Naive thymus-derived CD4-positive, alpha-beta T cell (primary cell): ENCODE measurements around the gene ESPN. TPM values are rescaled to one million over a fixed set of nuclear protein-coding genes. Genes with fewer than 3 reads are reported as not detected.

ENCODE experiments used
- ATAC-seq: fragments of 150-1000 bp; cut with Tn5 transposase; 2 replicates; pipeline ENCODE4 v1.10.0; 2021; ENCODE audit warnings: mild to moderate bottlenecking, moderate library complexity
- CTCF ChIA-PET: fragments of 350-600 bp; sonication (Branson Sonifier 250); formaldehyde crosslinking; loops from one replicate; lab custom pipeline; 2021; ENCODE audit warnings: antibody characterized with exemption; lab: Charles Lee
- POLR2A ChIA-PET: fragments of 350-600 bp; sonication (Branson Sonifier 250); formaldehyde crosslinking; loops from one replicate; lab custom pipeline; 2021; ENCODE audit warnings: antibody characterized with exemption, inconsistent platforms; lab: Charles Lee
- DNase-seq, 9 donors: peaks; one replicate each; pipeline versions ENCODE4 v3.0.0 to v3.0.0-alpha.2; 2020 to 2022; ENCODE audit warnings: mixed read lengths in 1 of 9
- H3K27ac ChIP-seq: one replicate; pipeline ENCODE4 v1.7.0; 2013; ENCODE audit warnings: mild to moderate bottlenecking, low read depth, low read length, moderate library complexity
- H3K27me3 ChIP-seq, 2 donors: one replicate each; pipeline ENCODE4 v1.7.0; 2013; ENCODE audit warnings: low read length in 2 of 2, mild to moderate bottlenecking in 2 of 2, moderate library complexity in 2 of 2; ENCODE audit not compliant: control insufficient read depth in 2 of 2, insufficient read depth in 2 of 2
- H3K36me3 ChIP-seq, 3 experiments: 1 replicate in 2 of 3; 2 replicates in 1 of 3; pipeline ENCODE4 v1.7.0; 2013; ENCODE audit warnings: low read length in 3 of 3, mild to moderate bottlenecking in 3 of 3, moderate library complexity in 1 of 3; ENCODE audit not compliant: insufficient read depth in 3 of 3, control insufficient read depth in 2 of 3
- H3K4me1 ChIP-seq, 2 donors: one replicate each; pipeline ENCODE4 v1.7.0; 2013; ENCODE audit warnings: low read length in 2 of 2, mild to moderate bottlenecking in 2 of 2, moderate library complexity in 1 of 2; ENCODE audit not compliant: control insufficient read depth in 2 of 2, insufficient read depth in 2 of 2
- H3K4me3 ChIP-seq: 2 replicates; pipeline ENCODE4 v1.7.0; 2013; ENCODE audit warnings: mild to moderate bottlenecking, low read length
- H3K9me3 ChIP-seq, 3 experiments: 1 replicate in 2 of 3; 2 replicates in 1 of 3; pipeline ENCODE4 v1.7.0; 2013; ENCODE audit warnings: low read length in 3 of 3; ENCODE audit not compliant: control insufficient read depth in 2 of 3
- H3K27ac Mint-ChIP-seq, 9 donors: one replicate each; pipeline ENCODE4 v1.8.0; 2020 to 2022; ENCODE audit warnings: mixed read lengths in 9 of 9, mild to moderate bottlenecking in 8 of 9, moderate library complexity in 5 of 9, inconsistent platforms in 2 of 9
- H3K27me3 Mint-ChIP-seq, 5 donors: one replicate each; pipeline ENCODE4 v1.8.0; 2021 to 2022; ENCODE audit warnings: mixed read lengths in 5 of 5, mild to moderate bottlenecking in 1 of 5
- H3K36me3 Mint-ChIP-seq, 5 donors: one replicate each; pipeline ENCODE4 v1.8.0; 2020 to 2022; ENCODE audit warnings: mixed read lengths in 5 of 5, mild to moderate bottlenecking in 3 of 5, inconsistent platforms in 1 of 5
- H3K4me1 Mint-ChIP-seq, 7 donors: one replicate each; pipeline ENCODE4 v1.8.0; 2020 to 2022; ENCODE audit warnings: mixed read lengths in 7 of 7, mild to moderate bottlenecking in 3 of 7, inconsistent platforms in 1 of 7
- H3K4me3 Mint-ChIP-seq, 10 donors: one replicate each; pipeline ENCODE4 v1.8.0; 2020 to 2022; ENCODE audit warnings: mild to moderate bottlenecking in 10 of 10, mixed read lengths in 10 of 10, moderate library complexity in 6 of 10, inconsistent platforms in 2 of 10
- H3K9me3 Mint-ChIP-seq, 11 donors: one replicate each; pipeline ENCODE4 v1.8.0; 2020 to 2022; ENCODE audit warnings: mixed read lengths in 11 of 11, mild to moderate bottlenecking in 4 of 11, inconsistent platforms in 1 of 11, moderate library complexity in 1 of 11
- intact Hi-C, 2 donors: fragments of 100-400 bp; cut with micrococcal nuclease; formaldehyde crosslinking; loops; one replicate each; pipeline ENCODE4 v1.15.1; 2023
- polyA plus RNA-seq, 2 donors: library from polyadenylated mRNA; unstranded; fragments of 300-500 nt; fragmentation: Illumina TruSeq; gene quantifications; one replicate each; pipeline ENCODE4 v1.2.3, GENCODE V29; 2021
- total RNA-seq, 6 experiments: library from RNA in 5 of 6; stranded (reverse) in 5 of 6; gene quantifications; 1 replicate in 5 of 6; 2 replicates in 1 of 6; pipeline ENCODE4 v1.2.3 and lab custom pipeline; 2021 to 2026

Gene ESPN
- total and polyA plus RNA-seq, 7 experiments from 2014 or later, result 0.40 to 2.9 (median 2.1) TPM

- Histone ChIP-seq H3K36me3 (peaks cover 0 to 4% (median 0%) of the 10 kb centered on the region in 3 experiments), H3K4me1 (peaks cover 8 to 12% of the 10 kb centered on the region in 2 donors), H3K27me3 (peaks cover 0 to 6% of the 10 kb centered on the region in 2 donors), H3K27ac (no peak overlapping the region), H3K9me3 (no peaks in the 10 kb centered on the region), H3K4me3 (no peak overlapping the region)
- H3K36me3 Mint-ChIP-seq, result no peaks in the 10 kb centered on the region
- peaks cover 6 to 15% (median 11%) of the 10 kb centered on the region in 7 donors for H3K4me1 Mint-ChIP-seq
- intact Hi-C loops, result loop anchor here (1.0 to 5.0 kb wide), 9 partner anchors 38 to 732 kb away; partner anchors contain the start of genes NOL9 (in 2 of the 2) and DNAJC11 (in 1 of the 2)
- H3K27ac Mint-ChIP-seq, result no peak overlapping the region
- no peak for DNase-seq
- H3K27me3 Mint-ChIP-seq, result peaks cover 6 to 51% (median 9%) of the 10 kb centered on the region in 5 donors
- ATAC-seq, result no peak
- no peaks in the 10 kb centered on the region for H3K9me3 Mint-ChIP-seq
- H3K4me3 Mint-ChIP-seq, result peak overlapping the region in 2 of 10 donors; percentile 59 to 73
- POLR2A ChIA-PET, result interaction anchor here (0.6 to 1.2 kb wide), 7 partner anchors 22 to 95 kb away, joined by 3 to 10 read pairs (median 3); partner anchors contain the start of genes NOL9 and TAS1R1
- CTCF ChIA-PET, result interaction anchor here (0.6 to 2.5 kb wide), 19 partner anchors 8 to 247 kb away, joined by 3 to 18 read pairs (median 4); partner anchors contain the start of genes NOL9, TAS1R1 and TNFRSF25
Observed at GRCh38 chr1:6485168-6486101, 60.9 kb downstream of the ESPN start.

GRCh38 chr1:6486433-6487011 is 61.9 kb downstream of the ESPN start:
- ChIA-PET POLR2A (interaction anchor here (0.8 to 1.2 kb wide), 4 partner anchors 22 to 68 kb away, joined by 3 to 10 read pairs (median 4); partner anchors contain the start of genes NOL9 and TAS1R1), CTCF (interaction anchor here (0.6 to 2.5 kb wide), 18 partner anchors 13 to 248 kb away, joined by 3 to 18 read pairs (median 4); partner anchors contain the start of genes NOL9, TAS1R1 and TNFRSF25)
- H3K36me3 Mint-ChIP-seq, result no peaks in the 10 kb centered on the region
- peak; percentile 71 to 89 (median 85) for DNase-seq
- H3K9me3 Mint-ChIP-seq, result no peaks in the 10 kb centered on the region
- intact Hi-C loops, result loop anchor here (1.0 to 5.0 kb wide), 9 partner anchors 37 to 731 kb away; partner anchors contain the start of genes NOL9 (in 2 of the 2) and DNAJC11 (in 1 of the 2)
- H3K27me3 ChIP-seq, result peaks cover 0 to 6% of the 10 kb centered on the region in 2 donors
- H3K27me3 Mint-ChIP-seq, result peaks cover 6 to 51% (median 9%) of the 10 kb centered on the region in 5 donors
- H3K36me3 ChIP-seq, result peaks cover 0 to 4% (median 0%) of the 10 kb centered on the region in 3 experiments
- H3K27ac ChIP-seq, result no peak overlapping the region
- peak overlapping the region in 2 of 9 donors; percentile 29 to 81 for H3K27ac Mint-ChIP-seq
- H3K9me3 ChIP-seq, result no peaks in the 10 kb centered on the region
- peak overlapping the region in 6 of 10 donors; percentile 20 to 71 (median 36) for H3K4me3 Mint-ChIP-seq
- peaks cover 13 to 18% of the 10 kb centered on the region in 2 donors for H3K4me1 ChIP-seq
- ATAC-seq, result peak; percentile 85
- peaks cover 11 to 19% (median 17%) of the 10 kb centered on the region in 7 donors for H3K4me1 Mint-ChIP-seq
- no peak overlapping the region for H3K4me3 ChIP-seq

GRCh38 chr1:6487804-6488484 is 63.4 kb downstream of the ESPN start:
- POLR2A ChIA-PET, result interaction anchor here (1.4 to 1.6 kb wide), 2 partner anchors 11 to 59 kb away, joined by 3 to 7 read pairs; no protein-coding TSS in a partner anchor

GRCh38 chr1:6488602-6489382 is 64.2 kb downstream of the ESPN start:
- H3K27ac Mint-ChIP-seq, result no peak overlapping the region

More at GRCh38 chr1:6487804-6488484, 63.4 kb downstream of the ESPN start:
- peaks cover 0 to 4% (median 0%) of the 10 kb centered on the region in 3 experiments for H3K36me3 ChIP-seq
- CTCF ChIA-PET, result interaction anchor here (0.9 to 2.5 kb wide), 8 partner anchors 11 to 158 kb away, joined by 3 to 18 read pairs (median 4); no protein-coding TSS in a partner anchor
- no peaks in the 10 kb centered on the region for H3K9me3 ChIP-seq
- H3K4me3 ChIP-seq, result no peak overlapping the region
- H3K4me3 Mint-ChIP-seq, result peak overlapping the region in 3 of 10 donors; percentile 3 to 34 (median 11)
- peaks cover 15 to 28% (median 24%) of the 10 kb centered on the region in 7 donors for H3K4me1 Mint-ChIP-seq
- H3K27ac ChIP-seq, result no peak overlapping the region
- H3K9me3 Mint-ChIP-seq, result no peaks in the 10 kb centered on the region
- H3K36me3 Mint-ChIP-seq, result peaks cover 0 to 2% (median 0%) of the 10 kb centered on the region in 5 donors
- peaks cover 0 to 6% of the 10 kb centered on the region in 2 donors for H3K27me3 ChIP-seq
- peak overlapping the region in 1 of 9 donors; percentile 66 for H3K27ac Mint-ChIP-seq
- no peak for ATAC-seq
- H3K4me1 ChIP-seq, result peaks cover 13 to 18% of the 10 kb centered on the region in 2 donors
- no peak for DNase-seq
- H3K27me3 Mint-ChIP-seq, result peaks cover 6 to 41% (median 9%) of the 10 kb centered on the region in 5 donors
- intact Hi-C loops, result loop anchor here (2.0 to 5.0 kb wide), 4 partner anchors 41 to 729 kb away; no protein-coding TSS in a partner anchor

GRCh38 chr1:6489383-6489765 is 64.8 kb downstream of the ESPN start:
- H3K4me3 Mint-ChIP-seq, result peak overlapping the region in 4 of 10 donors; percentile 9 to 87 (median 62)
- H3K36me3 Mint-ChIP-seq, result peaks cover 0 to 2% (median 0%) of the 10 kb centered on the region in 5 donors
- no peak overlapping the region for H3K27ac Mint-ChIP-seq
- DNase-seq (no peak), ATAC-seq (no peak)
- no peaks in the 10 kb centered on the region for H3K9me3 Mint-ChIP-seq
- peaks cover 13 to 18% of the 10 kb centered on the region in 2 donors for H3K4me1 ChIP-seq
- peaks cover 0 to 6% of the 10 kb centered on the region in 2 donors for H3K27me3 ChIP-seq
- H3K27me3 Mint-ChIP-seq, result peaks cover 6 to 27% (median 9%) of the 10 kb centered on the region in 5 donors
- no peaks in the 10 kb centered on the region for H3K9me3 ChIP-seq
- ChIA-PET CTCF (interaction anchor here (0.6 to 4.1 kb wide), 10 partner anchors 13 to 157 kb away, joined by 3 to 32 read pairs (median 4); partner anchors contain the start of genes NOL9 and TAS1R1), POLR2A (interaction anchor here (1.1 to 2.5 kb wide), 3 partner anchors 10 to 65 kb away, joined by 5 to 22 read pairs (median 7); partner anchors contain the start of gene NOL9)
- no peak overlapping the region for H3K27ac ChIP-seq
- peaks cover 19 to 35% (median 30%) of the 10 kb centered on the region in 7 donors for H3K4me1 Mint-ChIP-seq
- intact Hi-C loops, result loop anchor here in 1 of 2 donors (5.0 kb wide), 3 partner anchors 42 to 728 kb away; no protein-coding TSS in a partner anchor
- peaks cover 0 to 4% (median 0%) of the 10 kb centered on the region in 3 experiments for H3K36me3 ChIP-seq
- H3K4me3 ChIP-seq, result no peak overlapping the region

More at GRCh38 chr1:6488602-6489382, 64.2 kb downstream of the ESPN start:
- no peaks in the 10 kb centered on the region for H3K9me3 Mint-ChIP-seq
- H3K4me1 Mint-ChIP-seq, result peaks cover 19 to 34% (median 30%) of the 10 kb centered on the region in 7 donors
- peaks cover 13 to 18% of the 10 kb centered on the region in 2 donors for H3K4me1 ChIP-seq
- H3K36me3 ChIP-seq, result peaks cover 0 to 4% (median 0%) of the 10 kb centered on the region in 3 experiments
- H3K27me3 Mint-ChIP-seq, result peaks cover 6 to 32% (median 9%) of the 10 kb centered on the region in 5 donors
- no peaks in the 10 kb centered on the region for H3K9me3 ChIP-seq
- peaks cover 0 to 6% of the 10 kb centered on the region in 2 donors for H3K27me3 ChIP-seq
- ChIA-PET CTCF (interaction anchor here (0.6 to 4.1 kb wide), 13 partner anchors 12 to 157 kb away, joined by 3 to 32 read pairs (median 4); partner anchors contain the start of genes NOL9 and TAS1R1), POLR2A (interaction anchor here (1.1 to 1.6 kb wide), 2 partner anchors 10 to 29 kb away, joined by 5 to 7 read pairs; no protein-coding TSS in a partner anchor)
- H3K4me3 Mint-ChIP-seq, result peak overlapping the region in 1 of 10 donors; percentile 45
- ATAC-seq (no peak), DNase-seq (no peak)
- H3K27ac ChIP-seq, result no peak overlapping the region
- intact Hi-C loops, result loop anchor here in 1 of 2 donors (5.0 kb wide), 3 partner anchors 41 to 729 kb away; no protein-coding TSS in a partner anchor
- peaks cover 0 to 2% (median 0%) of the 10 kb centered on the region in 5 donors for H3K36me3 Mint-ChIP-seq
- no peak overlapping the region for H3K4me3 ChIP-seq
